ENCODE measurements around the gene MEGF6.

DNA sequence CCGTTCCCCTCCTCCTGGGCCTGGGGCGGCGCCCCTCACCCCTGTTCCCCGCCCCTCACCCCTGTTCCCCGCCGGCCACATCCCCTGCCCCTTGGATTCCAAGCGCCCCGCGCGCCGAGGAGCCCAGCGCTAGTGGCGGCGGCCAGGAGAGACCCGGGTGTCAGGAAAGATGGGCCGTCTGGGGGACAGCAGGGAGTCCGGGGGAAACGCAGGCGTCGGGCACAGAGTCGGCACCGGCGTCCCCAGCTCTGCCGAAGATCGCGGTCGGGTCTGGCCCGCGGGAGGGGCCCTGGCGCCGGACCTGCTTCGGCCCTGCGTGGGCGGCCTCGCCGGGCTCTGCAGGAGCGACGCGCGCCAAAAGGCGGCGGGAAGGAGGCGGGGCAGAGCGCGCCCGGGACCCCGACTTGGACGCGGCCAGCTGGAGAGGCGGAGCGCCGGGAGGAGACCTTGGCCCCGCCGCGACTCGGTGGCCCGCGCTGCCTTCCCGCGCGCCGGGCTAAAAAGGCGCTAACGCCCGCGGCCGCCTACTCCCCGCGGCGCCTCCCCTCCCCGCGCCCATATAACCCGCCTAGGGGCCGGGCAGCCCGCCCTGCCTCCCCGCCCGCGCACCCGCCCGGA lies 40.7 kb upstream of the MEGF6 start, which contains the start of gene TP73:
- TF ChIP-seq, protein P1, sequence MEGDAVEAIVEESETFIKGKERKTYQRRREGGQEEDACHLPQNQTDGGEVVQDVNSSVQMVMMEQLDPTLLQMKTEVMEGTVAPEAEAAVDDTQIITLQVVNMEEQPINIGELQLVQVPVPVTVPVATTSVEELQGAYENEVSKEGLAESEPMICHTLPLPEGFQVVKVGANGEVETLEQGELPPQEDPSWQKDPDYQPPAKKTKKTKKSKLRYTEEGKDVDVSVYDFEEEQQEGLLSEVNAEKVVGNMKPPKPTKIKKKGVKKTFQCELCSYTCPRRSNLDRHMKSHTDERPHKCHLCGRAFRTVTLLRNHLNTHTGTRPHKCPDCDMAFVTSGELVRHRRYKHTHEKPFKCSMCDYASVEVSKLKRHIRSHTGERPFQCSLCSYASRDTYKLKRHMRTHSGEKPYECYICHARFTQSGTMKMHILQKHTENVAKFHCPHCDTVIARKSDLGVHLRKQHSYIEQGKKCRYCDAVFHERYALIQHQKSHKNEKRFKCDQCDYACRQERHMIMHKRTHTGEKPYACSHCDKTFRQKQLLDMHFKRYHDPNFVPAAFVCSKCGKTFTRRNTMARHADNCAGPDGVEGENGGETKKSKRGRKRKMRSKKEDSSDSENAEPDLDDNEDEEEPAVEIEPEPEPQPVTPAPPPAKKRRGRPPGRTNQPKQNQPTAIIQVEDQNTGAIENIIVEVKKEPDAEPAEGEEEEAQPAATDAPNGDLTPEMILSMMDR (conservative IDR thresholded peaks at IDR 0.05), result no peak
- TF ChIP-seq ZFX (IDR thresholded peaks at IDR 0.05), result no peak
